AG20443 (cell line): Measurements from ENCODE around the gene RET.
A peak's percentile ranks its signal among the peaks of the same experiment; 100 is the strongest.

Experiments used
- DNase-seq: peaks from one replicate; pipeline ENCODE4 v3.0.0; 2012; ENCODE audit warnings: low spot score, mixed read lengths

Gene RET

DNA sequence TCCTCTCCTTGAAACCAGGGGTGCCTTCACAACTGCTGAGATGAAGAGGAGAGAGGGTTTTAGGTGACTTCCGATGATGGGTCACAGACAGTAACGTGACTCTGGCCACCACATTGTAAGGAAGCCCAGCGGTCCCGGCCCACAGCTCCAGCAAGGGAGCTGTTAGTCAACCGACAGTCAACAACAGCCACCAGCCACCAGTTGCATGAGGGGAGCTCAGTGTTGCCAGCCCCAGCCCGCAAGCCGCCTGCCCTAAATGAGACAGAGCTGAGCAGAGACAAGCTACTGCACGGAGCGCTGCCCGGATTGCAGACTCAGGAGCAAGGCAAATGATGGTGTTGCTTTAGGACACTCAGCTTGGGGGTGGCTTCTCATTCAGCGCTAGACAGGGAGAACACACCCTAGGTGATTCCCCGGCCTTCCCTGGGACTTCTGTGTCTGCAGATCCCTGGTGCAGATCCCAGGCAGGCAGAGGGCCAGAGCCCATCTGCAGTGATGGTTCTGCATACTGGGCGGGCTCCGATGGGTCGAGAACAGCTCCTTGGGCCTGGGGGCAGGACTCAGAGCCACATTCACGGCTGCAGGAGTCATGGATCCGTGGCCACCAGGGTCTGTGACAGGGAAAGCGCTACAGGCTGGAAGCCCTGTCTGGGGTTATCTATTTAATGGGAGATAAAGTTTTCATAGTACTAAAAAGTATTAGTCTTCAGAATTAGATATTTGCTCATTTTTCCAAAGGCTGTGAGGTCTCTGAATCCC lies 14.3 kb upstream of the RET start:
- no peak for DNase-seq

DNA sequence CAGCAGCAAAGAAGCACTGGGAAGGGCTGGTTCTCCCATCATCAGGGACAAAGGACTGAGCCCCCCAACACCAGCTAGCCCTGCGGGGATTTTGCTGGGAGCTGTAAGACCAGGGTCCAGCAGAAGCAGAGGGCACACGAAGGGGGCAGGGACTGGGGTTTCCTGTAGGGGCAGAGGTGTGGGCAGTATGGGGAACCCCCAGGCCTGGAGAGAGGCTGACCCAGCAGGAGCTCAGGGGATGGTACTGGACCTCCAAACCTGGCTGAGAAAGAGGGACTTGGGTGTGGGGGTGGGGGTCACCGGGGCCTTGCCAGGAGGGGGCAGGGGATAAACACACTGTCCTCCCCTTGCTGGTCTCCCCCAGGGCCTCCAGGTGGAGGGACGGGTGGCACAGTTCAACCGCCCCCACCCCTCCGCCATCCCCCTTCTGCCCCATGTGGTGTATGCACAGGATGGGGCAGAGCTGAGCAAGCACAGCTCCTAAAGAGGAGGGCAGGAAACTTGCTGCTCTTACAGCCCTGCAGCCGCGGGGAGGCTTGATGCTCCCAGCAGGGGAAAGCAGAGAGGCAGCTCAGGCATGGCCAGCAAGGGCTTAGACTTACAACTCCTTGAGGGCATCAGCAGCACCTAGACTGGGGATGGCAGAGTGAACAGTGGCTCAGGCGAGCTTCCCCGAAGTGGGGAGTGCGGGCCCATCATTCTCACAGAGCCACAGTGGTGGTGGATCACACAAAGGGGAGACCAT lies 12.4 kb upstream of the RET start:
- no peak for DNase-seq

- no peak for DNase-seq
Observed at GRCh38 chr10:43065234-43065633, 11.6 kb upstream of the RET start.

- no peak for DNase-seq
Observed at GRCh38 chr10:43065761-43066160, 11.1 kb upstream of the RET start.

GRCh38 chr10:43066481-43066880 lies 10.4 kb upstream of the RET start:
- DNase-seq: no peak

DNA sequence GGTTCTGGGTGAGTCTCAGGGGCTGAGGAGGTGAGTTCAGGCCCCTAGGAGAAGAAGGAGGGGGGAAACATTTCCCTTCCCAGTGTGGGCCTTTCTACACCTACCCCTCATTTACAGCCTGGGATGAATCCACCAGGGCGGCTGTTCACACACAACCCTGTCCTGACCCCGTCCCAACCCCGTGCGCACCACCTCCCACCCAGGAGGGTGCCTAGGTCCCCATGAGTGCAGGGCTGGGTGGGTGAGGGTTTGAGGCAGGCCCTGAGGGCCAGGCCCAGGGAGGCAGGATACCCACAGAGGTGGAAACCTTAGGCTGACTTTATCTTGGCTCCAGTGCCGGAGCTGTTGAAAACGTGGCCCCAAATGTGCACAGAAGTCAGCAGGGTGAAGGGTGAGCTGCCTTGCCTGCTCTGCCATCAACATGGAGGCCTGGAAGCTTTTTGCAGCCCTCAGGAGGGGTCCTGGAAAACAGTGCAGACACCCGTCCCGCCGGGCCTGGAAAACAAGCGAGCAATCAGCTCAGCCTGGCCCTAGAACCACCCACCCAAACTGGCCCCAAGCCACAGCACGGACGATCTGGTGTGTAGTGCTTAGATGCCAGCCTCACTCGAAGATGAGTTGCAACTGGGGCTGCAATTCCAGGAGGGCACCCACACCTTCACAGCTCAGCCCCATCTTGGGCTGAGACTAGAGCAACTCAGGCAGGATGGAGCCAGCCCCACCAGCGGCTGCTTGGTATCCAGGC lies 9.3 kb upstream of the RET start:
- no peak for DNase-seq

DNA sequence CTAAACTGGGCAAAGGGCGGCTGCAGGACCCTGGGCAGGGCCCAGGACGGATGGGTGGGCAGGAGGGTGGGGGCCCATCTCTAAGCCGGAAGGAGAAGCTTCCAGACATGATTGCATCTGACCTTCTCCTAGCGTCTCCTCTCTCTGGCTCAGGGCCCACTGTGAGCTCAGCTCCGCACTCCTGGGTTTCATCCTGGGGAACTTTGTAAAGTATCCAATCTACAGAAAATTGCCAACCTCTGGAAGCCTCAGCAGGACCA lies 8.8 kb upstream of the RET start:
- DNase-seq: no peak

DNA sequence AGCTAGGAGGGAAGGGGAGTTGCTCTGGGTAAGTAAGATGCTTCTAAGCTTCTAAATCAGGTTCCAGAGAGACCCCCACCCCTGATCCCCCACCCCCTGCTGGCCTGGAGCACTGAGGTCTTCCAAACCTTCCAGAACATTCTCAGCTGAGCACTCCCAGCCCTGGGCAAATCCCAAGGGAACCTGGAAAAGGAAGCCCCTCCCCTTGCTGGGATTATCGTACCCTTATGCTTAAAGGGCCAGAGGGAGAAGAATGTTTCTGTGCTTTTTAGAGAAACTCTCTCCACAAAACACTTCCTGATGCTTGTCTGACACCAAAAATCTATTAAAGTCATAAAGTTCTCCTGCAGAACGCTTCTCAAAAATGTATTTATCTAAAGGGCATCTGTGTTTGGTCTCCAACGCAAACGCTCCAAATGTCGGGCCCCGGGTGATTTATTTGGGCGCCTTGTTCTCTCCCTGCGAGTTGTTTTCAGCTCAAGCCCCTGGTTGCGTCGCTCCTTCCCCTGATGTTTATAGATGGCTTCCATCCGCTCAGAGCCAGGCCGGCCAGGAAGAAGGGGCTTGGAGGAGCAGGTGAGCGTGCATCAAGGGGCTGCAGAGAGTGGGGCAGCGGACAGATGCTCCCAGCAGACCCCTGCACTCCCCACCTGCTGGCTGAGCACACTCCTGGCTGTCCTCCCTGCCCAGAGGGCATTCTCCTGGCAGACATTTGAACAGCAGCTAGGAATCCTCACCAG lies 8.2 kb upstream of the RET start:
- DNase-seq: no peak

GRCh38 chr10:43069211-43069515 lies 7.7 kb upstream of the RET start:
- no peak for DNase-seq

GRCh38 chr10:43069579-43069978 lies 7.3 kb upstream of the RET start:
- no peak for DNase-seq

DNA sequence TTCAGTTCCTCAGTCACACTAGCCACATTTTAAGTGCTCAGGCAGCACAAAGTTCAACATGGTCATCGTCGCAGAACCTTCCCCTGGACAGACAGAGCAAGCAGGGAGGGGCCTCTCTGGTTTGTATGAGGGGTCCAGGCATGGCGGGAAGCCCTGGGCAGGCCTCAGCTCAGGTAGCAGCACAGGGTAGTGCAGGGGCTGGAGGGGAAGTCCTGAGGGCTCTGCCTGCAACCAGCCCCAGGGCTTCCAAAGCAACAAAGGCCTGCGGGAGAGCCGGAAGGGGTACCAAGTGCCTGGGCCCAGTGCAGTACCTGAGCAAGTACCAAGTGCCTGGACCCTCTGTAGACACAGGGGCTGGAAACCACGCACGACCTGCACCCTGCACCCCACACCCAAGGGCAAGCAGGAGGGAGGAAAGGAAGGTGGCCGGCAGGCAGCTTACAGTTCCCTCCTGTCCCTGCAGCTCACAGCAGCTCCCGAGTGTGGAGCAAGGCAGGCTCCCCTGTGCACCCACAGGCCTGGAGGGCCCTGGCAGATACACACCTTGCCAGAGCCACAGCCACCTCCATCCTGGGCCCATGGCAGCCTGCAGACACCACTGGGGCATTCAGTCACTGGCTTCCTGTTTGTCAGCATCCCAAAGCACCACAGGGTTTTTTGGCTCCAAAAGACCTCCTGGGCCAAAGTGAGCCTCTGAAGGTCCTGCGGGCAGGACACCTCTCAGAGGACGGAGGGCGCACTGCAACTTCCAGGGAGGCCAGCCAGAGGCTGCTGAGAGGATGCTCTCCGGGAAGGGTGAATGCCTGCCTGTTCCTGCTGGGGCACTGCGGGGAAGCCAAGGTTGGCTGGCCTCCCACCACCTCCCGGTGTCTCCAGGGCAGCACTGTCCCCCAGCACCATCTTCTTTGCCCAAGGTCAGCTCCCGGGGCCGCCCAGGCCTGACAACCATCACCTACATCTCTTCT lies 6.5 kb upstream of the RET start:
- DNase-seq: no peak

DNA sequence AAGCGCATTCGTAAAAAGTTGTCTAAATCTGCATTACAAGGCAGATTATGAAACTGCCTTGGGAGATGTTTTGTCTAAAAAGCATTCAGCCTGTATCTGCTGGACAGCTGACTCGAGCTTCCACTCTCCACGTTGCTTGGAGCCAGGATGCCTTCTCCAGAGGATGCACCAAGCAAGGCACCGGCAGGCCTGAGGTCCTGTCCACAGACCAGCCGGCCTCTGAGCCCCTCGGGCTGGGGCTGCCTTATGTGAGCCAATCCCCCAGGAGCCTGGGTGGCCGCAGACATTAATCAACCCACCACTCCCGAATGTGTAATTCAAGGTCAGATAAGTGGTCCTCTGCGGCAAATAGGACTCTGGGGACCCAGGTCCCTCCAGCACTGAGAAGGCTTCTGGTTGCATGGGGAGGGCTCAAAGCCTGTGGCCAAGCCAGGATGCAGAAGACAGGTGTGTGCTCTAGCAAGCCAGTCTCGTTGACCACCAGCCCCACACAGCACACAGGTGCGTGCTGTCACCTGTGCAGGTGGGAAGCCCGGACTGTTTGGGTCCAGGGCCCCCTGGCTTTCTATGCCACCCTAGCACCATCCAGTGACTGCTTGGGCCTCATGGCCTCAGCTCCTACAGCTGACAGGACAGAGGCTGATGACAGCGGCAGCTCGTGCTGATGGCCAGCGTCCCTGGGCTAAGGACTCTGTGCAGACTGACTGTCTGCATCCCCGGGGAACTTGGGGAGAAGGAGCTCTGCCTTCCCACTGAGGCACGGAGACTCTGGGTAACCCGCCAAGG lies 4.8 kb upstream of the RET start:
- no peak for DNase-seq

GRCh38 chr10:43073191-43073590 lies 3.7 kb upstream of the RET start:
- DNase-seq: no peak

DNA sequence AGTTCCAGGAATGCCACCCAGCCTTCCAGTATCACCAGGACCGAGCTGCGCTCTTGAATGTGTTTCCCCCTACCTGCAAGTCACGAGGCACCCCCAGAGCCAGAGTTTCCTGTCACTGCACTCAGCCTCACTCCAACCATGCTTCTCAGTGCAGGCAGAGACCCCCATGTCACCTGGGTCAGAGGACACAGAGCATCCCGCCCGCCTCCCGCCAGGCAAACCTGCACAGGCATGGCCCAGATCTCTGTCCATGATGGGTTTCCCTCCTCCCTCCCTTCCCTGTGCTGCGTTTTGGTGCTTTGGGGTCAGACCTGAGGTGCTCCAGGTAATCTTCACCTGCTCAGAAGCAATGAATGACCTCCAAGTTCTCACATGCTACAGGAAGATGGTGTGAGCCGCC lies 3.1 kb upstream of the RET start:
- no peak for DNase-seq

DNA sequence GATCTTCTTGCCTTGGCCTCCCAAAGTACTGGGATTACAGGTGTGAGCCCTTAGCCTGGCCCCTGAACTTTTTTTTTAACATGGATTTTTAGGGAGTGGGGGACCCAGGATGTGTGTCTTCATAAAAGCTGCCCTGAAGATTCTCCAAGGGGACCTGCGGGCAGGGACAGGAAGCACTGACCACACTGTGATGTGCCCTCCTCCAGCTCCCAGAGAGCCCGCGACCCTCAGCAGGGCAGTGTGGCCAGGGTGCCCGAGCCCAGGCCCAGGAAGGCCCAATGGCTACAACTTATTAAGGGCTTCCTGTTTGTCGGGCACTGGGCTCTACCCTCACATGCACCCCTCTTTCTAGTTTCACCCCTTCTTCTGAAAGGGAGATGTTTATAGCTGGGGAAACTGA lies 2.5 kb upstream of the RET start:
- DNase-seq: no peak

DNA sequence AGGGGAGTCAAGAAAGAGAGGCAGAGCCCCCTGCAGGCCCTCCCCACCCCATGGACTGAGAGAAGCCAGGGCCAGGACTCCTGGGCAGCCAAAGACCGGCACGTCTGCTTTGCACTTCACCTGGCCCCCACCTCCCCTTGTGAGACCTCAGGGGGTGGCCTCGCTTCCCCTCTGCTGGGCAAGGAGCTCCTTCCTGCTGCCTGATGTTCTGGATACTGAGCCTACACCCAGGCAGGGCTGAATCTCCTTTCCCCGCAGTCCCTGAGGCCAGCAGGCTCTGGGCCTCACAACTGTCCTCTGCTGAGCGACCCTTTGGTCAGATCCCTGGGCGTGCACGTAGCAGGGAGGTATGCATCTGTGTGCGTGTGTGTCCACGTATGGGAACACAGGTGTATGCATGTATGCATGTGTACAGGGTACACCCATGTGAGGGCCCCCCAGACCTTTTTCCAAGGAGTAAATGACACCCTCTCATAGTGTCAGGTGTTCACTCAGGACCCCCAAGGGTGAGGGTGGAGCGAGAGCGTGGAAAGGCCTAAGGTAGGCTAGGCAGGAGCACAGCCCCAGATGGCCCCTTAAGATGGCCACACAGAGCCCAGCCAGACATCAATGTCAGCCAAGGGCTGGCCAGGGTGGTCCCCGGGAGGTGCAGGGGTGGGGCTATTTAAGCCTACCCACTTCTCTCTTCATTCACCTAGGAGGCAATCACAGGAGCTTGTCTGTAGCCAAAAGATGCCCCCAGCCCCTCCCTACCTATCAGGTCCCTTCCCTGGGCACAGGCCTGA lies 1.9 kb upstream of the RET start:
- no peak for DNase-seq

- no peak for DNase-seq
Observed at GRCh38 chr10:43075612-43076003, 1.3 kb upstream of the RET start.

GRCh38 chr10:43076311-43076875 lies 476 bp upstream of the RET start:
- DNase-seq: peak; percentile 37

- no peak for DNase-seq
Observed at GRCh38 chr10:43077421-43078171, 727 bp downstream of the RET start.
